IPS DF 4.7 (cell line): ENCODE results near the gene PHOSPHO1.
"Not testable (repeated sequence)": the region's sequence is repeated elsewhere in the genome, so short reads cannot be mapped to it uniquely, and the experiment has no call there.

Source experiments
- DNase-seq: peaks from one replicate; pipeline ENCODE4 v3.0.0-alpha.2; 2013; ENCODE audit warnings: low spot score; ENCODE audit errors: extremely low read depth

Gene PHOSPHO1

DNA sequence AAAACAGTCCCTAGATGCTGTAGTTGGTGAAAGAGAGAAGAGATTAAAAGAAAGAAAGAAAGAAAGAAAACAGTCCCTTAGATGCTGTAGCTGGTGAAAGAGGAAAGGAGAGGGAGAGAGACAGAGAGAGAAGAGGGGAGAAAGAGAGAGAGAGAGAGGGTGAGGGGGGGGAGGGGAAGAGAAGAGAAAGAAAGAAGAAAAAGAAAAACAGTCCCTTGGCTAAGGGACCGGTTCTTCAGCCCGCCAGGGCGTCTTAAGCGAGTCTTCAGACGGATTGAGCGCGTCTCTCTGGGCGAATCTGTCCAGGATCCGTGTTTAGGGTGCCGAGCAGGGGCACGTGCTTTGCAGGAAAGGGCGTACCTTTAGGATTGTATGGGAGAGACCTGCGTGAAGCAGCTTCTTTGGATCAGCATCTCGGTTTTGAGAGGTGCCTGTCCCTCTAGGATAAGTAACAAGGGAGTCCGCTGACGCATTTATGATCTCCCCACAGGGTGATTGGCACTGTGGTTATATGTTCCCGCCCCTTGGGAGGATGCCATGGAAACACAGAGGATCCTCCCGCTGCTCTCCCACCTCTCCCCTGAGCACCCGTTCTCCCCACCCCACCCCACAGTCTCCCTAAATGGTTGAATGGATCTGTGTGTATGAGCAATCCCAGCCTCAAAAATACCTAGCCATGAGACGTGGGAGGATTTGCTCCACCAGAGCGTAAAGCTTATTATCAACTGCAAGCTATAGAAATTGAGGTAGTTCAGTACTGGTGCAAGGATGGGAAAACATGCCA lies 36.9 kb downstream of the PHOSPHO1 start:
- no peak for DNase-seq

DNA sequence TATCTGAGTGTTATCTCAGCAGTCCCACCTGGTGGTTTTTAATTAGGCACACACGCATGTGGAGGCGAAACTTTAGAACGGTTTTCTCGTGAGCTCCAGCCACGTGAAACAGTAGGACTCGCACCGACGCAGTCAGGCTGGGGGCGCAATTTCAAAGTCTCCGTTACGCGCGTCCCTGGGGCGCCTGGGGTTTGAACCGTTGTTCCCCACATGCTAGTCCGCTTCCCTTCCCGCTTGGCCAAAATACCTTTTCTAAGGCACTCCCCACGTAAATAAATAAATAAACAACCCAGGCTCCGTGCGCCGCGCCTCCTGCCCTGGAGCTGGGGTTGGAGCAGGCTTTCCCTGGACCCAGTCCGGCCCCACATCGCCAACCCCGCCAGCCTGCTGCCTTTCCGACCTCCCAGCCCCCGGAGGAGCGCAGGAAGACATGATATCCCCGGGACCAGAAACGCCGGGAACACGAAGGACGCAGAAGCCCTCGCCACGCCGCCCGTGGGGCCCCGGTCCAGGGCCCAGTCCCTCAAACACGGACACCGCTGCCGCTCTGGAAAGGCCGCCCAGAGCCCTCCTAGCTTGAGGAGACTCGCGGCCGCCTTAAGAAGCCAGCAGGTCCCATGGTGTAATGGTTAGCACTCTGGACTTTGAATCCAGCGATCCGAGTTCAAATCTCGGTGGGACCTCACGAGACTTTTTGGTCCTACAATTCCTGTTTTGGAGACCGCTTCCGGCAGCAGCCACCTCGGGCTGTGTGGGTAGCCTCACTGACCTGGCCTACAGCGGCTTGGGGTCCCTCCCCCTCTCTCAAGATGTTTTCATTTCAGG lies 38.5 kb downstream of the PHOSPHO1 start:
- peak; percentile 58 for DNase-seq

GRCh38 chr17:49191409-49191916 lies 39.1 kb downstream of the PHOSPHO1 start:
- DNase-seq: no peak

DNA sequence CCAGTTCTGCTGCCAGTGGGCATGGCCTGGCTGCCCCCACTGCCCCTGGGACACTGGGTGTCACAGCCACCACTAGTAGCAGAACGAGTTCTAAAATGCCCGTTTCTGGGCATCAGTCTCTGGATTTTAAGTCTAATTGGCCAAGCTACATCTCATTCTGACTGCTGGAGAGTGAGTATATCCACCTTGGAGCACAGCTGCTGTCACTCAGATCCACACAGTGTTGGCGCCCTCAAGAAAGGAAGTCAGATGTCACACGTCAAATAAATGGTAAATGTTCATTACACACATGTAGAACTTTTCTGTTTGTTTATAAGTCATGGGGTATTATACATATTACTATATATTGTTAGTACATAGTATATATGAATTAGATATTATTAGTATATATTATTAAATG lies 39.7 kb downstream of the PHOSPHO1 start:
- no peak for DNase-seq

DNA sequence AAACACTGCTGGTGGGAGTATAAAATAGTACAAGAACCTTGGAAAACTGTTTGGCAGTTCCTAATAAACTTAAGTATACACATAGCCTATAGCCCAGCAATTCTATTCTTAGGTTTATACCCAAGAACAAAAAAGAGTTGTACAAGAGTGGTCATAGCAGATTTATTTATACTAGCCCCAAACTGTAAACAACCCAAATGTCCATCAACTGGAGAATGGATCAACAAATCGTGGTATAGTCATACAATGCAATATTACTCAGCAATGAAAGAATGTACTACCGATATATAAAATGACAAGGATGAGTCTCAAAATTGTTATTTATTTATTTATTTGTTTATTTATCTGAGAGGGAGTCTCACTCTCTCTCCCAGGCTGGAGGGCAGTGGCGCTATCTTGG lies 43.3 kb downstream of the PHOSPHO1 start:
- DNase-seq: no peak

- DNase-seq: not testable (repeated sequence)
These were observed 45.2 kb downstream of the PHOSPHO1 start for GRCh38 chr17:49185381-49185780.

- DNase-seq: not testable (repeated sequence)
These were observed 46.1 kb downstream of the PHOSPHO1 start for GRCh38 chr17:49184522-49184921.

DNA sequence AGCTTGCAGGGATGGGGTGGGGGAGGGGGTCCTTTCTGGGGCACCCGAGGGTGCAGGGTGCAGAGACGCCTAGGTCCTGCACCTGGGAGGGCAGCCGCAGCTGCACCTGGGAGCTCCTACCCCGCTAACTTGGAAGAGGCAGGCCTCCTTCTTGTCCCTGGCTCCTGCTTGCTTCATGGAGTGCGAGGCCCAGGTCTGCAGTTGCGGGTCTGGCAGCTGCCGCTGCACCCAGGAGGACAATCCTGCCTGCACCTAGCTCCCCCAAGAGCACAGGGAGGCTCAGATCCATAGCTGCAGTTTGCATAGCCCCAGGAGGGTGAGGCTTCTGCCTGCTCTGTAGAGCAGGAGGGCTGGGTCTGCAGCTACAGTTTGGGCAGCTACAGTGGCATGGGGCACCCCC lies 46.8 kb downstream of the PHOSPHO1 start:
- no peak for DNase-seq

- no peak for DNase-seq
These were observed 47.2 kb downstream of the PHOSPHO1 start for GRCh38 chr17:49183341-49183740.

DNA sequence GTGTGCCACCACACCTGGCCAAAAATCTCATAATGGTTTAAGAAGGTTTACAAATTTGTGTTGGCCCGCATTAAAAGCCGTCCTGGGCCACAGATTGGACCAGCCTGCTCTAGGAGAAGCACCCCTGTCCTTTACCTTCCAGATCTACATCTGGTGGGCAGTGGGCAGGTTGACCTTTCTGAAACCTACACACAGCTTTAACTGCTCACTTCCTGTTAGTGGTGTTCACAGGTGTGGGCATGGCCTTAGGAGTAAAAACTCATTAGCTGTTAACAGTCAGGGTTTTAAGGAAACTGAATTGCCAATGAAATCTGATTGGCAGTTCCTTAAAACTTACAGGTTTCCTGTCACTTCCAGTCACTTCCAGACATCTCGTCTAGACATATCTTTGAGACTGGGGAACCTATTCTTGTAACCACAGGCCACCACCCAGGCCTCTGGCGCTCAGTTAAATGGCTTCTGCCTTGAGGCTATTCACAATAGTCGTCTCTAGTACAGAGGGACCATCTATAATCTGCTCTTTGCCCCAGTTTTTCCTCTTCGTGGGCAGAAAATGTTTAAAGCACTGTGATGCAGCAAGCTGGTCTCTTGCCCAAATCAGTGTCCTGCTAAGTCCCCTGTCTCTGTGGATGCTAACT lies 49.5 kb downstream of the PHOSPHO1 start:
- DNase-seq: no peak

- no peak for DNase-seq
These were observed 50.3 kb downstream of the PHOSPHO1 start for GRCh38 chr17:49180303-49180702.

DNA sequence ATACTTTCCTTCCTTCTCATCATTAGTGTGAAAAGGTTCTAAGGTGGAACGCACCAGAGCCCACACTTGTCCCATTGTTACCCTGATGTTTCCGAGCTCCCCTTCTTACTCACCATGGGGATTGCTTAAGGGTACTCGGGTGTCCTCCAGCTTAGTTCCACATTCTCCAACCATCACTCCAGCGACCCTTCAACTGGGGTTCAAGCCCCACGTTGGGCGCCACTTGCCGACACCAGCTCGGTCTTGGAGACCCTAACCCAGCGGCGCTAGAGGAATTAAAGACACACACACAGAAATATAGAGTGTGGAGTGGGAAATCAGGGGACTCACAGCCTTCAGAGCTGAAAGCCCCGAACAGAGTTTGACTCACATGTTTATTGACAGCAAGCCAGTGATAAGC lies 54.6 kb downstream of the PHOSPHO1 start:
- DNase-seq: not testable (repeated sequence)
